ENCODE measurements around the gene GSTM4. TPM values are rescaled to one million over a fixed set of nuclear protein-coding genes. Genes with fewer than 3 reads are reported as not detected.
A peak's percentile ranks its signal among the peaks of the same experiment; 100 is the strongest.

The GSTM4 gene
- total and polyA plus RNA-seq, 10 donors = 14.8 to 53.8 (median 31.2) TPM

DNA sequence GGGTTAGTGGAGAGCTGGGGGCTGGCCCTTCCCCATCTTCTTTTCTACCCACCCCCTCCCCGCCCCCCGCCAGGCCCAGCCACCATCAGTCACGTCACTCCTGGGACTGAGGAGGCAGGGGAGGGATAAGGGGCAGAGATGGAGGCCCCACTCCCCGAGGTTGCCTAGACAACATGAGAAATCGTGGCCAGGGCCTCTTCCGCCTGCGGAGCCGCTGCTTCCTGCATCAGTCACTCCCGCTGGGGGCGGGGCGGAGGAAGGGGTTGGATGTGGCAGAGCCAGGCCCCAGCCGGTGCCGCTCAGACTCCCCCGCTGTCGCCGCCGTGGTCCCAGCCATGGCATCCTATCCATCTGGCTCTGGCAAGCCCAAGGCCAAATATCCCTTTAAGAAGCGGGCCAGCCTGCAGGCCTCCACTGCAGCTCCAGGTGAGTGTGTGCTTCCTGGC lies 35.0 kb upstream of the GSTM4 start:
- 0 to 1% (median 0%) methylated on average over 8 to 18 of the region's 18 CpGs for WGBS, 5 donors
- H3K9me3 ChIP-seq = no peaks in the 10 kb centered on the region
- H3K27ac ChIP-seq = peak overlapping the region; percentile 66 to 98 (median 88)
- H3K27me3 ChIP-seq (replicated peaks in 1 of 7) = no peaks in the 10 kb centered on the region
- H3K4me1 ChIP-seq = peaks cover 35 to 100% (median 81%) of the 10 kb centered on the region in 6 donors
- TF ChIP-seq POLR2A (IDR thresholded peaks at IDR 0.05) (no peak), POLR2AphosphoS5 (IDR thresholded peaks at IDR 0.05) (peak; percentile 85 to 90 (median 88))
- TF ChIP-seq, protein P1, sequence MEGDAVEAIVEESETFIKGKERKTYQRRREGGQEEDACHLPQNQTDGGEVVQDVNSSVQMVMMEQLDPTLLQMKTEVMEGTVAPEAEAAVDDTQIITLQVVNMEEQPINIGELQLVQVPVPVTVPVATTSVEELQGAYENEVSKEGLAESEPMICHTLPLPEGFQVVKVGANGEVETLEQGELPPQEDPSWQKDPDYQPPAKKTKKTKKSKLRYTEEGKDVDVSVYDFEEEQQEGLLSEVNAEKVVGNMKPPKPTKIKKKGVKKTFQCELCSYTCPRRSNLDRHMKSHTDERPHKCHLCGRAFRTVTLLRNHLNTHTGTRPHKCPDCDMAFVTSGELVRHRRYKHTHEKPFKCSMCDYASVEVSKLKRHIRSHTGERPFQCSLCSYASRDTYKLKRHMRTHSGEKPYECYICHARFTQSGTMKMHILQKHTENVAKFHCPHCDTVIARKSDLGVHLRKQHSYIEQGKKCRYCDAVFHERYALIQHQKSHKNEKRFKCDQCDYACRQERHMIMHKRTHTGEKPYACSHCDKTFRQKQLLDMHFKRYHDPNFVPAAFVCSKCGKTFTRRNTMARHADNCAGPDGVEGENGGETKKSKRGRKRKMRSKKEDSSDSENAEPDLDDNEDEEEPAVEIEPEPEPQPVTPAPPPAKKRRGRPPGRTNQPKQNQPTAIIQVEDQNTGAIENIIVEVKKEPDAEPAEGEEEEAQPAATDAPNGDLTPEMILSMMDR (IDR thresholded peaks at IDR 0.05 in 8 of 11, conservative IDR thresholded peaks at IDR 0.05 in 3 of 11) = peak in 1 of 11 experiments; percentile 27
- peak; percentile 100 for DNase-seq
- intact Hi-C loops (cut with DNase I; ENCODE audit: low total_unique reads) = no loop called here
- H3K4me3 ChIP-seq = peak overlapping the region; percentile 66 to 84 (median 70)
- peaks cover 0 to 10% (median 4%) of the 10 kb centered on the region in 6 donors for H3K36me3 ChIP-seq

DNA sequence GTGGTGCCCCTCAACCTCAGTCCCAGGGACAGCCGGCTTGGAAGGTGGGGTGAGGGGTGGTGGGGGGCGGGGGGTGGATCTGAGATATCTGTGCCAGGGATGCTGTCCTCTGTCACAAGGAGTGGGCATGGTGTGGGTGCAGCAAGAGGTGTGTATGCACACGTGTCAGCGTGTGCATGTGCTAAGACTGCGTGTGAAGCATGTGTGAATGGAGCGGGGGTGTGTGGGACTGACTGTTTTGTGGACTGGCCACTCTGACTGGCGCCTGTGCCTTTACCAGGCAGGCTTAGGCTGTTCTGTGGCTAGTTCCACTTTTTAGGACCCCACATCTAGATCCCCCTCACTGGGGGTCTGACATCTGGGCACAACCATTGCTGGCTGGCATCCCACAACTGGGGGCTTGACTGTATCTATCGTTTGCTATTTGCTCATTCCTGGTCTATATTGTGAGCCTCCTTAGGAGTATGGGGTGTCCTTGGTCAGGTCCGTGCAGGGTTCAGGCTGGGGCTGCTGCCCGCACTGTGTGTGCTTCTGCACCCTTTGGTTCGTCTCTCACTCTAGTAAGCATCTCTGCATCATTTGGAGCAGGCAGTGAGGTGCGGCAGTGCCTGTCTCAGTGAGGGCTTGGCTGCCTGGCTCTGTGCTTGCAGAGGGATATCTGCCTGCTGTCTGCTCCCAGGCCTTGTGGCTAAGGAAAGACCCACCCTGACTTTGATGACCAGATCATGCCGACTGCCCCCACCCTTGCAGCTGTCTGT lies 34.3 kb upstream of the GSTM4 start:
- Histone ChIP-seq H3K27me3 (replicated peaks in 1 of 7) (no peaks in the 10 kb centered on the region), H3K27ac (peak overlapping the region; percentile 2 to 98 (median 88)), H3K9me3 (no peaks in the 10 kb centered on the region), H3K36me3 (peaks cover 0 to 17% (median 10%) of the 10 kb centered on the region in 6 donors), H3K4me3 (peak overlapping the region; percentile 66 to 84 (median 70)), H3K4me1 (peaks cover 35 to 93% (median 74%) of the 10 kb centered on the region in 6 donors)
- TF ChIP-seq, protein P1 (IDR thresholded peaks at IDR 0.05 in 8 of 11, conservative IDR thresholded peaks at IDR 0.05 in 3 of 11) = no peak
- TF ChIP-seq POLR2A (IDR thresholded peaks at IDR 0.05) (no peak), POLR2AphosphoS5 (IDR thresholded peaks at IDR 0.05) (no peak)
- no peak for DNase-seq
- intact Hi-C loops (cut with DNase I; ENCODE audit: low total_unique reads) = no loop called here
- 25 to 34% (median 30%) methylated on average over 11 to 13 of the region's 13 CpGs for WGBS, 5 donors

DNA sequence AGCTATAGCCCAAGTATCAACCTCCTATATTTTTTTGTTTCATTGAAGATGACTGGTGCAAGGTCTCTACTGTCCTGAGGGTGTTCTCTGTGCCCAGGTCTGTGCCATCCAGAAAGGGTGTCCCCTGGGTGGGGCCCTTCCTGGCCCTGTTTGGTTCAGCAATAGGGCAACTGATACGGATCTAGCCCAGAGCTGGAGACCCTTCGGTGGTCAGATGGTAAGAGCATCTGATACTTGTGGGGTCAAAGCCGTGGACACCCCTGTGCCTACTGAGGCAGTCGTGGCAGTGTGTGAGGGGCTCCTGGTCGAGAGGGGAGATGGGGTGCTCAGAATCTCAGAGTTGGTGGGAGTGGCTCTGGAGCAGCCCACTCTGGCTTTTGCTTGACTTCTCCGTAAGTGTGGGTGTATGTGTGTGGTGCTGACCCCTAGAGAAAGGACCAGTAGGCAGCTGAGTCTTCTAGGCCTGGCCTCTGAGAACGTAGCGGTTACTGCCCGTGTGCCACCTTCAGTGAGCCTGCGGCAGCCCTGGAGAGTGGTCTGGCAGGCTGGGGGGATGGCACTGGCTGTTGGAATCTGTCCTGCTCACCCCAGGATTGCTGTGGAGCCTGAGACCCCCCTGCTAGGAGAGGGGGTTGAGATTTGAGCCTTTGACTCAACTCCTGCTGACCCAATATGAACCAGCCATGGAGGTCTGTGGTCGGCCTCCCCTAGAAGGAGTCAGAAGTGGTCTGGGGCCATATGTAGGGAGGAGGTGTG lies 33.6 kb upstream of the GSTM4 start:
- Histone ChIP-seq H3K36me3 (peaks cover 0 to 25% (median 18%) of the 10 kb centered on the region in 6 donors), H3K9me3 (no peaks in the 10 kb centered on the region), H3K4me3 (peak overlapping the region in 5 of 8 donors; percentile 68 to 76 (median 73)), H3K27me3 (replicated peaks in 1 of 7) (no peaks in the 10 kb centered on the region), H3K27ac (peak overlapping the region in 7 of 8 donors; percentile 2 to 98 (median 86)), H3K4me1 (peaks cover 35 to 86% (median 70%) of the 10 kb centered on the region in 6 donors)
- TF ChIP-seq POLR2A (IDR thresholded peaks at IDR 0.05) = no peak
- TF ChIP-seq, protein P1 (IDR thresholded peaks at IDR 0.05 in 8 of 11, conservative IDR thresholded peaks at IDR 0.05 in 3 of 11) = no peak
- no peak for TF ChIP-seq POLR2AphosphoS5 (IDR thresholded peaks at IDR 0.05)
- intact Hi-C loops (cut with DNase I; ENCODE audit: low total_unique reads) = no loop called here
- DNase-seq = no peak
- 77 to 92% (median 78%) methylated on average over 5 to 11 of the region's 11 CpGs for WGBS, 5 donors

Data from spleen (tissue), 11 donors.